ENCODE data around the gene VRK1.

Gene VRK1

GRCh38 chr14:96772929-96773328, 24.3 kb upstream of the VRK1 start:
- no peak for DNase-seq (ENCODE audit: low spot score)
- TF ChIP-seq, protein P1, sequence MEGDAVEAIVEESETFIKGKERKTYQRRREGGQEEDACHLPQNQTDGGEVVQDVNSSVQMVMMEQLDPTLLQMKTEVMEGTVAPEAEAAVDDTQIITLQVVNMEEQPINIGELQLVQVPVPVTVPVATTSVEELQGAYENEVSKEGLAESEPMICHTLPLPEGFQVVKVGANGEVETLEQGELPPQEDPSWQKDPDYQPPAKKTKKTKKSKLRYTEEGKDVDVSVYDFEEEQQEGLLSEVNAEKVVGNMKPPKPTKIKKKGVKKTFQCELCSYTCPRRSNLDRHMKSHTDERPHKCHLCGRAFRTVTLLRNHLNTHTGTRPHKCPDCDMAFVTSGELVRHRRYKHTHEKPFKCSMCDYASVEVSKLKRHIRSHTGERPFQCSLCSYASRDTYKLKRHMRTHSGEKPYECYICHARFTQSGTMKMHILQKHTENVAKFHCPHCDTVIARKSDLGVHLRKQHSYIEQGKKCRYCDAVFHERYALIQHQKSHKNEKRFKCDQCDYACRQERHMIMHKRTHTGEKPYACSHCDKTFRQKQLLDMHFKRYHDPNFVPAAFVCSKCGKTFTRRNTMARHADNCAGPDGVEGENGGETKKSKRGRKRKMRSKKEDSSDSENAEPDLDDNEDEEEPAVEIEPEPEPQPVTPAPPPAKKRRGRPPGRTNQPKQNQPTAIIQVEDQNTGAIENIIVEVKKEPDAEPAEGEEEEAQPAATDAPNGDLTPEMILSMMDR (IDR thresholded peaks at IDR 0.05; ENCODE audit: extremely low read depth, missing control alignments): no peak

DNA sequence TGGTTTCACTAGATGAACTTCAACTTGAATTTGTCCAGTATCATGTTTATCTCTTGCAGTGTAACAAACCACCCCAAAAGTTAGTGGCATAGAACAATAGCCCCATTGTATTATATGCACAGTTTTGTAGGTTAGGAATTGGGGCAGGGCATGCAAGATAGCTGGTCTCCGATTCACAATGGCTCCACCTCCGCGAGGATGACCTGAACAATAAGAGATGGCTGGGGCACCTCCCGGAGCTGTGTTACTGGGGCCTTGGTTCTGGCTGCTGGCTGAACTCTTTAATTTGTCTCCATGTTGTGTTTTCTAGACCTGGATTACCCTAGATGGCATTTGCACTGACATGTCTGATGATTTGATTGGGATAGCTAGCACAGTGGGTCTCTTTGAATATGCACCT, 20.4 kb upstream of the VRK1 start:
- DNase-seq (ENCODE audit: low spot score): no peak
- TF ChIP-seq, protein P1 (IDR thresholded peaks at IDR 0.05; ENCODE audit: extremely low read depth, missing control alignments): no peak

DNA sequence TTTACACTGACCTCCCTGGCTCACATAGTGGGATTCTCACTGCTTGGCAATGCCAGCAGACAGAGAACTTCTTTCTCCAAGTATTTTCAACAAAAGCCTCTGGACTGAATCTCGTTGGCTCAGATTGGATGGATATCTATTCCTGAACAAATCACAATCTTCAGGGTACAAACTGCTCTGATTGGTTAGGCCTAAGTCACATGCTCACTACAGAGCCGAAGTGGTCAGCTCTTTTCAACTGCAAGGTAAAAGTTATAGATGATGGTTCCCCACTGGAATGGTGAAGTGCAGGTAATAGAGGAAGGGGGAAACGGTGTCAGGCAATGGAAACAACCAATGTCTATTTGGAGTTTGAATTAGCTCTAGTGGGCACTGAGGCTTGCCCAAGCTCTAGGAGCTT, 16.7 kb upstream of the VRK1 start:
- TF ChIP-seq, protein P1 (IDR thresholded peaks at IDR 0.05; ENCODE audit: extremely low read depth, missing control alignments): no peak
- DNase-seq (ENCODE audit: low spot score): no peak

GRCh38 chr14:96781371-96781770, 15.8 kb upstream of the VRK1 start:
- TF ChIP-seq, protein P1 (IDR thresholded peaks at IDR 0.05; ENCODE audit: extremely low read depth, missing control alignments): no peak
- DNase-seq (ENCODE audit: low spot score): no peak

GRCh38 chr14:96782436-96782835, 14.7 kb upstream of the VRK1 start:
- TF ChIP-seq, protein P1 (IDR thresholded peaks at IDR 0.05; ENCODE audit: extremely low read depth, missing control alignments): no peak
- no peak for DNase-seq (ENCODE audit: low spot score)

DNA sequence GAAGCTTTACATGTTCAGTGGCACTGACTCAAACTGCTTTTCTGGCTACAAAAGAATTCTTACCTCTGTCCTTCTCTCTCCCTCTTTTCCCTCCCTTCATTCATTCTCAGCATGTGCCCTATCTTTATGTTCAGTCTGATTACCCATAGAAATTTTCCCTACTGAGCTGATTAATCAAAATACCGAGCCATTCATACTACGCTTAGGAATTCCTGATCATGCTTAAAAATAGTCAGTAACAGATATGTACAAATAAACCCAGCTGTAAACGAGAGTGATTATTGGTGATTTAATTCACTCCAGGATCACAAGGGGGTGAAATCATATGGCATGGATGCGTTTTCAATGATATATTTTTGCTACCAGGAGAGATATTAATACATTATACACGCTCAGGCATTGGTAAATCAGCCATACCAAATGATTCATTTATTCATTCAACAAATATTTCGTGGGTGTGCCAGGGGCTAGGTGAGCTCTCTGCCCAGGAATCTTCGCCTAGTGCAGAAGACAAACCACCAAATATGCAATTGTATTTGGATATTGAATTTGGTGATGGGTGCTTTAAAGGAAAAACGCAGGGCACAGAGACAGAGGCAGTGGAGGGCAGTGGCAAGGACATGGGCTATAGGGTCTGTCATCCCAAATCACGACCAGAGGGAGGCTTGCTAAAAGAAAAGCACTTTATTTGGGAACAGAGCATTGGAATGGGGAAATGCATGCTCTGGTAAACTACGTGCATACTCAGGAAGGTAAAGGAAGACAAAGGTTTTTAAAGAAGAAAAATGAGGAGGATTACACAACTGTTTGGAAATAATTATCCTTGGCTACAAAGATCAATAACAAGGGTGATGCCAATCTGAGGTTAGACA, 13.9 kb upstream of the VRK1 start:
- no peak for DNase-seq (ENCODE audit: low spot score)
- TF ChIP-seq, protein P1 (IDR thresholded peaks at IDR 0.05; ENCODE audit: extremely low read depth, missing control alignments): no peak

DNA sequence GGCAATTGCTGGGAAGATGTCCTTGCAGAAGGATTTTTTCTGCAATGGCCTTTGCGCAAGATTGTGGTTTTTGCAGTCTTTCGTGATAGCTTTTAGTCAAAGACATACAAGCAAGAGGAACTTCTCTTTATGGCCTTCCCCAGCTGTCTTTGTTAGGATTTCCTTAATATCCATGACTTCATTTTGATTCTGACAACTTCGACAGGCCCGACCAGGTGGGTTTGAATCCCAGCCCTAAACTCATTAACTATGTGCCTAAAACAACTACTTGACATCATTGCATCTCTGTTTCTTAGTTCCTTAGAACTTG, 13.3 kb upstream of the VRK1 start:
- TF ChIP-seq, protein P1 (IDR thresholded peaks at IDR 0.05; ENCODE audit: extremely low read depth, missing control alignments): no peak
- DNase-seq (ENCODE audit: low spot score): no peak

Data from GM20000 (cell line).